GM21786 (cell line): Measurements from ENCODE around the gene FRMD4A.
"Not testable (repeated sequence)": the region's sequence is repeated elsewhere in the genome, so short reads cannot be mapped to it uniquely, and the experiment has no call there.

ENCODE experiments used
- ATAC-seq: cut with Tn5 transposase; IDR thresholded peaks from one replicate; pipeline ENCODE4 v1.9.1; 2021; ENCODE audit not compliant: unreplicated experiment

The FRMD4A gene

GRCh38 chr10:14114791-14115190 is 215.9 kb downstream of the FRMD4A start:
- ATAC-seq, result no peak

DNA sequence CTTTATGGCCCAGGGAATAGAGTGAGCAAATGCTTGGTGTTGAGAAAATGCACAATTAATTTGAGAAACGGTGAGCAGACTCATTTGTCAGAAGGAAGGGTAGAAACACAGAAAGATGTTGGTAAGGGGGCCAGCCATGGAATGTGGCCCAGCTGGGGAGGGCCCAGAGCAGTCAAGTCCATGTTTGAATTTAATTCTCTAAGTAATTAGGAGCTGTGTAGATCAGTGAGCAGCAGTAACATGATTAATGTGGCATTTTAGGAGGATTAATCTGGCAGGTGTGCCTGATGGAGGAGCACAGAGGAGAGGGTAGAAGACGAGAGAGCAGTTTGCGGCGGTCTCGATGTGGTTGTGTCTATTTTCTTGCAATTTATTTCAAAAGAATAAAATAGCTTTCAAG is 218.7 kb downstream of the FRMD4A start:
- ATAC-seq, result no peak

GRCh38 chr10:14111208-14111607 is 219.5 kb downstream of the FRMD4A start:
- ATAC-seq, result no peak

DNA sequence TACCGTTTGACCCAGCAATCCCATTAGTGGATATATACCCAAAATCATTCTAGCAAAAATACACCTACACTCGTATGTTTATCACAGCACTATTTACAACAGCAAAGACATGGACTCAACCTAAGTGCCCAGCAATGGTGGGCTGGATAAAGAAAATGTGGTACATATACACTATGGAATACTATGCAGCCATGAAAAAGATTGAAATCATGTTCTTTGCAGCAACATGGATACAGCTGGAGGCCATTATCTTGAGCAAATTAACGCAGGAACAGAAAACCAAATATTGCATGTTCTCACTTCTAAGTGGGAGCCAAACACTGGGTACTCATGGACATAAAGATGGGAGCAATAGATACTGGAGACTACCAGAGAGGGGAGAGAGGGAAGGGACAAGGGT is 223.9 kb downstream of the FRMD4A start:
- no peak for ATAC-seq

GRCh38 chr10:14102056-14102455 is 228.7 kb downstream of the FRMD4A start:
- no peak for ATAC-seq

DNA sequence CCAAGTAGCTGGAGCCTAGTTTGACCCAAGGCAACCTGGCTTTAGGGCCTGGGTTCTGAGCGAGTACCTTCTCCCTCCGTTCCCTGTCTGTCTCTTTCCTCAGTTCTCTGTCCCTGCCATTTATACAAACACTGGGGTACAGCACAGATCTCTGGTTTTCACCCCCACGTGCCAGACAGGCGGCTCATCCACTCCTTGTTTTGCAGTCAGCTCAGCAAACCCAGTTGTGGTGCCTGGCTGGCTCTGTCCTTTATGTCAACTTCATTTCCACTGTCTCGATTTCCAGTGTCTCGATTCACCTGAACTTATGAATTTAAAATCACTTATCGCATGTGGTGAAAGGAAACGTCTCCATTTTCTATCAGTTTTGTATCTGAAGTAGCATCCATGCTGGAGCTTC is 230.8 kb downstream of the FRMD4A start:
- ATAC-seq, result no peak

DNA sequence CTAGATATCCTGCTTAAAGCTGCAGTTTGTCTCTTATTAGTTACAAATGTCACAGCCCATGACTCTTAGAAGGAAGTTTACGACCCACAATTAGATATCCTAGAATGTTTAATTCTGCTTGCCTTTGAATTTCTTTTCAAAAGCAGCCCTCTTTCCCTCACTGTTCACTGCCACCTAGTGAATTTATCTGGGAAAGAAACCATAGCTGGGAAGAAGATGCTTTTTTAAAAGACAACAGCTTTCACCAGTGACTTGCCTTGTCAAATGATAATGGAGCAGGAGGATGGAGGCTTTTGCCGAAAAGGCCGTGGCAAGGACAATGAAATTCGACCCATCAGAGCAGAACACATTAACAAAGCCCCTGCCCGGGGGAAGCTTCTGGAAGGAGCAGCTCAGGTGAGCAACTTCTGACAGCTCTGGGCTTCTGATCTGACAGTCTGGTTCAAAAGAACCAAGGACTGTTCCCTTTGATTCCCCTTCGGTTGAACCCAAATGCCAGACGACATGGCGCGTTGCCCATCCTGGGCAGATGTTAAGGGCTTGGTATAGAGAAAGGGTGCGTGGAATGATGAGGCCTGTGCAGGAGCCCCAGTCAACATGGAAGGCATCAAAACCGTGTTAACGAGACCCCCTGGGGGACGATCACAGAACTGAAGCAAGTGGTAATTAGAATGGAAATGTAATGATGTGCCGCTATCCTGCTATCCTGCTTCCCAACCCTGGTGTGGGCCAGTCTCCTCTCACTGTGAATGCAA is 236.8 kb downstream of the FRMD4A start:
- ATAC-seq, result no peak

DNA sequence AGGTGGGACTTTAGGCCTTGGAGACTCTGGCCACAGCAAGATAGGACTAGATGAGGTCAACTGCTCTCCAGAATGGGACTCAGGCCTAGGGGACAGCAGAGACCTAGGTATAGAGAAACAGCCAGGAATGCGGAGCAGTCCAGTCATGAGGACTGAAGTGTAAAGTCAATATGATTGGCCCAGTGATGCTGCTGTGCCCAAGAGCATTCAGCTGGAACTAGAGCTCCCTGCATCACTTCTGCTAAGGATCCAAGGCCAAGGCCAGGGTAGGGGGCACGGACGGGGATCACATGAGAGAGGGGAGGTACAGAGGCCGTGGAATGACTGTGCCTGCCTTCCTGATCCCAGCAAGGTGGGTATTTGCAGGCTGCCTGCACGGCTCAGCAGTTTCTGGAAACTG is 237.9 kb downstream of the FRMD4A start:
- ATAC-seq, result no peak

DNA sequence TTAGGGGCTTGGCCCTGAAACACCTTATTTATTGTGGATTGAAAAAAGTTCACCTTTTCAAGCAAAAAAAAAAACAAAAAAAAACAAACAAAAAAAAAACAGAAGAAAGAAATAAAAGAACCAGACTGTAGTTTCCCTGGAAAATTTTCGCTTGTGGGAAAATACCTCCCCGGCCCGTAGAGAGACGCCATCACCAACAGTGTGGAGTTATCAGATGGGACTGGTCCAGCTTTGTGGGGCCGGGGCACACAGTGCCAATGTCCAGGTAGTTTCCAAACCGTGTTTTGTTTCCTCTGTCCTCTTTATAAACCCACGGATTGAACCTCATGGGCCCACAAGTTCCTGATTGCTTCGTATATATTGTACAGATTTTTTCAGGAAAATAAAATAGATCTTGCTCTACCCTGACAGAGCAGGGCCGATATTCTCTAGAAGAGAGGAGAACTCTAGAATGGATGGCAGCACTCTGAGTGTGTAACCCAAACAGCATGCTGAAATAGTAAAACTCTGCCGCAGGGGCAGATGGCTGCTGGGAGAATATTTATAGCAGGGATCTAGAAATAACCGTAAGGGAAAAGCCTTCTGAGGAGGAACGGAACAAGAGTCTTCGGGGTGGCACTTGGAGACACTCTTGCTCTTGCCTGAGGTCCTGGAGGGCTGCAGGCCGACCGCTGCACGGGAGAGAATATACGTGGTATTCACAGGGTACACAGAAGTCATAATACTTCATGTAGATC is 241.0 kb downstream of the FRMD4A start:
- no peak for ATAC-seq

DNA sequence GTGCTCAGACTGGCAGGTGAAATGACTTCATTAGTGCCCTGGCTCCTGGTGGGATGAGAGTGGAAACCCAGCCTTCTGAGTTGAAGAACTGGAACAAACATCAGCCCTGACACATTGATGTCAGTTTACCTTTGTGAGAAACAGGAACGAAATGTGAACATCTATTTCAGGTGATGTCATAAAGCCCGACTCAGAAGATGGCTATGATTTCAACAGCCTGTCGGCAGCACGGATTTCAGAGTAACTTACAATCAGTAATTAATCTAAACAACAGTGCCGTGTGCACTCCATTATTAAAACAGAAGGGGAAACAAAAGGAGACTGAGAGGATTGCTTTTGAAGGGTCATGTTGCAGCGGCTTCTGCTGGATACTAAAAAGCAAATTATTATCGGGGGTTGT is 243.2 kb downstream of the FRMD4A start:
- ATAC-seq, result no peak

DNA sequence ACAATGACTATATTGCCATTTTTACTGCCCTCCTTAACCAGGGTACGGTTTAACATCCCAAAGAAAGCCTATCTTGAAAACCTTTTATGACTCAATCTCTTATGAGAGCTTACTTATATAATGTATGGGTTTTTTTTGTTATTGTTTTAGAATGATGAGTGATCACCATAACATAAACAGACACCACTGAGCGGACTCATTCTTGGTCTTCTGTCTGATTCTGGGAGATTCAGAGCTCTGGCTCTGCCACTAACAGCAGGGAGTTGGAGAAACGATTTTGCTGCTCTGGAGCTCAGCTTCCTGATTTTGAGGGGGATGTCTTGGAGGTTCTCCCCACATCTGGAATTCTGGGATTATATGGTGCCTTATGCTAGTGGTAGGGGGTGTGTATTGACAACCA is 244.1 kb downstream of the FRMD4A start:
- no peak for ATAC-seq

GRCh38 chr10:14084875-14085274 is 245.8 kb downstream of the FRMD4A start:
- ATAC-seq, result no peak

DNA sequence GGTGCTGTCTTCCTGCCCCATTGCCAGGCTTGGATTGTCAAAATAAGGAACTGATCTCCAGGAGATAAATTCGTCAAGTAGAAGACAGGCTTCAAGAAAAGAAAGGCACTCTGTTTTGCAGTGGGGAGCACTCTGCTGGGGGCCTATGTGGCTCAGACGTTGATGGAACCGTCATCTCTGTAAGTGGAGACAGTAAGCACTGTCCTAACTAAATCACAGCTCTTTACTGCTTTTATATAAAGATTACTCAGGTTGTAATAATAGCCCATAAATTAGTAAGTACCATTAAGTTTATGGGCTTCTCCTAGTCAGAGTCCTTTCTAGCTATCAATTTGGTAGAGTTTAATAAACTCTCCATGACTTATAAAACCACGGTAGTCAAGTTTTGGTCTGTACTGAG is 249.9 kb downstream of the FRMD4A start:
- ATAC-seq, result no peak

DNA sequence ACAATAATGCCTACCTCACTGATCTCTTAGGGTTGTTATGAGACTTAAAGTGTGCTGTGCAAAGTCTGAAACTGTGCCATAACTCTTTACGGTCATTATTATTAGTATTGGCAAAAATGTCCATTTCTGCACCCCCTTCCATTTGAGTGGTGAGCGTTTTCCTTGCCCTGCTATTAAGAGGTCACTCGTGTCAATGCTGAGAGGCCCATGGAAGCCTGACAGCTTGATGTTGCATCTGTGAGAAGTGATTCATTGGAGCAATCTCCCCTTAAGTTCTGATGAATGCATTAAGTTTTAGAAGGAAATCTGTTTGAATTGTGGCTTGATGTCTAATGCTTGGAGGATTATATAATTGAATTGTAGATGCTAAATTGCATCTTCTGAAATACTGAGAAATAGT is 253.3 kb downstream of the FRMD4A start:
- ATAC-seq, result no peak

GRCh38 chr10:14074062-14074884 is 256.5 kb downstream of the FRMD4A start:
- no peak for ATAC-seq

DNA sequence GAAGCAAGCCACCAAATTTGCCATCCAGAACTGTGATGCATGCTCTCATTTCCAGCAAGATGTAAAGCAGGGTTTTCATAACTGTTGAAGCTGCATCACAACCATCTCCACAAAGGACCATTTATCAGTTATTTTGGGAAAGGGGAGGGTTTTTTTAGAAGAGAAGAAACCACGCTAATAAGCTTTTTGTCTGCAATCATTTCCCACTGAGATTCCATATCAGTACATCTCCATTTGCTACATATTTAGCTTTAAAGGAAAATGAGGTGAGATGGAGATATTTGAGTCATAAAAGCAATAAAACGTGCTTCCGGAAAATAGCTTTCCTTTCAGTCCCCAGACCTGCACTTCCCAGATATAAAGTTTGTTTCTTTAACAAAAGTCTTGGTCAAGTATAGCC is 258.2 kb downstream of the FRMD4A start:
- no peak for ATAC-seq

DNA sequence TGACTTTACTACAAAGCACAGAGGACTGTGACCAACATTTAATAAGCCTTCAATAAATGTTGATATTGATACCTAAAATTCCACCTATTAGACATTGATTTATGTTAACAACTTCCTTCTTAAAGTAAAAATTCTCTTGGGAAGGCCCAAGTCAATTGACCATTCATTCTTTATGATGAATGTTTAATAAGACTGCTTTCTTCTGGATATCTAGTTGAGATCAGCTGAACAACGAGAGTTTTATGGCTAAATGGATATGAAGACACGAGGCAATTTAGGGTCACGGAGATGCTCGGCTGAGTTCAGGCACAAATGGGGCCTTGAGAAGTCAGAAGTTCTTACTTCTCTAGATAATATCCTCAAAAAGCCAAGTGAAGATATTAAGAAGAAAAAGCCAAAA is 258.8 kb downstream of the FRMD4A start:
- no peak for ATAC-seq

DNA sequence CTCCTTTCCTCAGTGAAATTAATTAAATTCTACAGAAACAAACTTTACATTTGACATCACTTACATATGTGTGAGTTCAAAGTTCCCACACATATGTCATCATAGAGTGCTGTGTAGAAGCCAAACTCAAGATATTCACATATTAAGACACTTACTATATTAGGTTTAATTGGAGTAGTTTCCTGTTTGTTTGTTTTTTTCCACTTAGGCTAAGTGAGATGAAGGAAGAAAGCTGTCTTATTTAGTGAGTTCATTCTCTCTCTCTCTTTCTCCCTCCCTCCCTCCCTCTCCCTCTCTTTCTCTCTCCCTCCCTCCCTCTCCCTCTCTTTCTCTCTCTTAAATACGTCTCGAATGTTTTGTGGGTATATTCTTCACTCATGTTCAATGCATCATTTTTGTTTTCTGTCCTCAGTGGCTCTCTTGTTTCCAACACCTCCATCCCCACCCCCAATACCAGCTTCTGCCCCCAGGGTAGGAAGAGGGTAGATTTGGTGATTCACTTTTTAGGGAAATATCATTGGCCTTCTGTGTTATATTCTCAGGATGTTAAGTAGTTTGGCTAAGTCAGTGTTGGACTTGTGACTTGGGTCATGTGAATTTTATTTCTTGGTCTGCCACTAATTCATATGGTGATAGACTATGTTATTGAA is 262.0 kb downstream of the FRMD4A start:
- ATAC-seq, result no peak

- not testable (repeated sequence) for ATAC-seq
Measured at GRCh38 chr10:14067638-14068037, 263.1 kb downstream of the FRMD4A start.

- ATAC-seq, result no peak
Measured at GRCh38 chr10:14066106-14066505, 264.6 kb downstream of the FRMD4A start.
